Measurements from ENCODE around the gene ASPA.
"Not testable (repeated sequence)": the region's sequence is repeated elsewhere in the genome, so short reads cannot be mapped to it uniquely, and the experiment has no call there.

ASPA gene

DNA sequence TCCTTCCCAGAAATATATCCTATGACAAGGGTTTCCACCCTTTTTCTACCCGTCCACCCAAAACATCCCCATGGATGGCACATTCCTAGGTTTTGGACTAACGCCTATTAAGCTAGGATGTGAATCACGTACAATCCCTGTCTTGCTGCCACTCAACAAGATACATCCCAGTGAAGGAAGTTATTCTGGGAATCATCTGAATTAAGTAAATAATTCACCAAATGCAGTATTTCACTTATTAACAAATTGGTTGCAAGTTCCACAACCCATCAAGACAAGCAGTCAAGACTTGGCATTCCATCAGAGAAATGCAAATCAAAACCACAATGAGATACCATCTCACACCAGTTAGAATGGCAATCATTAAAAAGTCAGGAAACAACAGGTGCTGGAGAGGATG, 32.1 kb downstream of the ASPA start:
- no peak for TF ChIP-seq ZFX (IDR thresholded peaks at IDR 0.05)
- TF ChIP-seq, protein P1, sequence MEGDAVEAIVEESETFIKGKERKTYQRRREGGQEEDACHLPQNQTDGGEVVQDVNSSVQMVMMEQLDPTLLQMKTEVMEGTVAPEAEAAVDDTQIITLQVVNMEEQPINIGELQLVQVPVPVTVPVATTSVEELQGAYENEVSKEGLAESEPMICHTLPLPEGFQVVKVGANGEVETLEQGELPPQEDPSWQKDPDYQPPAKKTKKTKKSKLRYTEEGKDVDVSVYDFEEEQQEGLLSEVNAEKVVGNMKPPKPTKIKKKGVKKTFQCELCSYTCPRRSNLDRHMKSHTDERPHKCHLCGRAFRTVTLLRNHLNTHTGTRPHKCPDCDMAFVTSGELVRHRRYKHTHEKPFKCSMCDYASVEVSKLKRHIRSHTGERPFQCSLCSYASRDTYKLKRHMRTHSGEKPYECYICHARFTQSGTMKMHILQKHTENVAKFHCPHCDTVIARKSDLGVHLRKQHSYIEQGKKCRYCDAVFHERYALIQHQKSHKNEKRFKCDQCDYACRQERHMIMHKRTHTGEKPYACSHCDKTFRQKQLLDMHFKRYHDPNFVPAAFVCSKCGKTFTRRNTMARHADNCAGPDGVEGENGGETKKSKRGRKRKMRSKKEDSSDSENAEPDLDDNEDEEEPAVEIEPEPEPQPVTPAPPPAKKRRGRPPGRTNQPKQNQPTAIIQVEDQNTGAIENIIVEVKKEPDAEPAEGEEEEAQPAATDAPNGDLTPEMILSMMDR (conservative IDR thresholded peaks at IDR 0.05), result no peak
- H3K27ac ChIP-seq, result no peak overlapping the region

DNA sequence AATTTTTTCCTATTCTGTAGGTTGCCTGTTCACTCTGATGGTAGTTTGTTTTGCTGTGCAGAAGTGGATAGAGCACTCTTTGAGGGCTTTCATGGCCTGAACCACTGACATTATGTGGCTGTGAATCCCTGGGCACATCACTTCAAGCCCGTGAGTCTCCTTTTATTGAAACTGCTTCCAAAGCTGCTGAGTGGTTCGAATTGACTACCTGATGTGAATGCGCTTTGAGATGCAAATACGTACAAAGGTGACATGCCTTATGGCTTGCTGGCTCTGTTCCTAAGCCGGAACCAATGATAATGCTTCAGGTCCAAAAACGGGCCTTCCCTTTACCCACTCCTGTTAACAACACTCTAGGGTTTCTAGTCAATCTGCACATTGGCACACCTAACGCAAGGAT, 34.3 kb downstream of the ASPA start:
- no peak overlapping the region for H3K27ac ChIP-seq
- no peak for TF ChIP-seq ZFX (IDR thresholded peaks at IDR 0.05)
- TF ChIP-seq, protein P1 (conservative IDR thresholded peaks at IDR 0.05), result no peak

GRCh38 chr17:3511852-3512504, 36.2 kb downstream of the ASPA start:
- peak overlapping the region; percentile 31; the same call in 1 of the 2 replicates for H3K27ac ChIP-seq
- no peak for TF ChIP-seq ZFX (IDR thresholded peaks at IDR 0.05)
- TF ChIP-seq, protein P1 (conservative IDR thresholded peaks at IDR 0.05), result no peak

DNA sequence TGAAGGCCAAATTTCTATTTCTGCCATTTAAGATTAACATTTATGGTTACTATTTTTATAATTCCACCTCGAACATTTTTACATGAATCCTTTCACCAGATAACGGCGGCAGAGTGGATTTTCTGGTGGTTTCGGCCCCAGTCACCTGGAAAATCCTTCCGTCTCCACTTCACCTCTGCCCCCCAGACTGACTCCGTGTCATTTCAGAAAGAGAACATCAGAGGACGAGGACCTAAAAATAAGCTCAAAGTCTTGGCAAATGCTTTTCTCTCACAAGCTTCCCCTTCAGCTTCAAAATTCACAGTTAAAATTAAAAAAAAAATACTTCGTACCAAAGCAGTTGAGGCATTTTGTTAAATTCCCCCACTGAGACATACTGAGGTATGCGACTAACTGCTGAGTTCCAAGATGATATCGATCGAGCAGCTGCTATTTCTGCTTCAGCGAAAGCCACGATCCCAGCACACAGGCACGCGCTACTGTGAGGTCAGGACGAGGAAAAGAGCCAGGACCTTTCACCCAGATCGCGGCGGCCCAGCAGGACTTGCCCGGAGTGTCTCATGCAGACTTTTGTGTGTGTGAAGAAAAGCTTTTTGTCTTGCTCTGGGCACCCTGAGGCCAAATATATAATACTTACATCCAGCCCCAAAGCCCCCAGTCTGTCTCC, 36.8 kb downstream of the ASPA start:
- peak overlapping the region; percentile 31 for H3K27ac ChIP-seq
- TF ChIP-seq, protein P1 (conservative IDR thresholded peaks at IDR 0.05), result no peak
- TF ChIP-seq ZFX (IDR thresholded peaks at IDR 0.05), result no peak

GRCh38 chr17:3513305-3514035, 37.7 kb downstream of the ASPA start:
- TF ChIP-seq, protein P1 (conservative IDR thresholded peaks at IDR 0.05), result no peak
- TF ChIP-seq ZFX (IDR thresholded peaks at IDR 0.05), result no peak
- H3K27ac ChIP-seq, result peak overlapping the region; percentile 31

- H3K27ac ChIP-seq, result not testable (repeated sequence)
Observed at GRCh38 chr17:3514167-3514566, 38.4 kb downstream of the ASPA start.

GRCh38 chr17:3514873-3515272, 39.1 kb downstream of the ASPA start:
- TF ChIP-seq, protein P1 (conservative IDR thresholded peaks at IDR 0.05), result no peak
- TF ChIP-seq ZFX (IDR thresholded peaks at IDR 0.05), result no peak
- H3K27ac ChIP-seq, result no peak overlapping the region

- not testable (repeated sequence) for H3K27ac ChIP-seq
Observed at GRCh38 chr17:3519472-3519871, 43.7 kb downstream of the ASPA start.
